ENCODE results near the gene RASAL1. TPM values are rescaled to one million over a fixed set of nuclear protein-coding genes. Genes with fewer than 3 reads are reported as not detected.

RASAL1 gene
- total RNA-seq, 1 experiment from 2014 or later = 8.1 TPM

DNA sequence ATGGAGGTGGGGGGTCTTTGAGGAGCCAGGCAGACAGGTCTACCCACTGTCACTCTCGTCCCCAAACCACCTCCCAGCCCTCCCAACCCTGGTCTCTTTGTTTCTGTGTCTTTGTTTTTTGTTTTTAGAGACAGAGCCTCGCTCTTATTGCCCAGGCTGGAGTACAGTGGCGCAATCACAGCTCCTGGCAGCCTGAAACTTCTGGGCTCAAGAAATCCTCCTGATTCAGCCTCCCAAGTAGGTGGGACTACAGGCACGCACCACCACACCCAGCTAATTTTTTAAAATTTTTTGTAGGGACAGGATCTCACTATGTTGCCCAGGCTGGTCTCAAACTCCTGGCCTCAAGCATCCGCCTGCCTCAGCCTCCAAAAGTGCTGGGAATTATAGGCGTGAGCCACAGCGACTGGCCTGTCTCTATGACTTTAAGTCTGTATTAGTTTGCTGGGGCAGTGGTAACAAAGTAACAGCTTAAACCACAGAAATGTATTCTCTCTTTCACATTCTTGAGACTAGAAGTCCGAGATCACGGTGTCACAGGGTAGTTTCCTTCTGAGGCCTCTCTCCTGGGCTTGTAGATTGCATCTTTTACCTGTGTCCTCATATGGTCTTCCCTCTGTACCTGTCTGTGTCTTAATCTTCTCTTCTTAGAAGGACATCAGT lies 52.9 kb downstream of the RASAL1 start:
- H3K9me3 Mint-ChIP-seq = no peaks in the 10 kb centered on the region
- no peak overlapping the region for H3K27ac Mint-ChIP-seq
- ATAC-seq = no peak
- no peak for DNase-seq (ENCODE audit: low spot score)
- peaks cover 20% of the 10 kb centered on the region for H3K27me3 Mint-ChIP-seq (ENCODE audit: low read depth)
- ChIA-PET POLR2A (no interaction called here), CTCF (interaction anchor here (0.8 kb wide), 1 partner anchor 10 kb away, joined by 3 read pairs; no protein-coding TSS in a partner anchor)
- TF ChIP-seq AR (CRISPR knock-in tag; IDR thresholded peaks at IDR 0.05) = no peak
- TF ChIP-seq FOXK1 (CRISPR knock-in tag; IDR thresholded peaks at IDR 0.05) = no peak
- no peak for TF ChIP-seq ZNF532 (CRISPR knock-in tag; IDR thresholded peaks at IDR 0.05; ENCODE audit: borderline replicate concordance)
- TF ChIP-seq ZNF219 (CRISPR knock-in tag; IDR thresholded peaks at IDR 0.05; ENCODE audit: borderline replicate concordance) = no peak
- no peak for TF ChIP-seq USF2 (CRISPR knock-in tag; IDR thresholded peaks at IDR 0.05)
- TF ChIP-seq SMAD4 (CRISPR knock-in tag; IDR thresholded peaks at IDR 0.05) = no peak
- TF ChIP-seq NR2C2 (CRISPR knock-in tag; IDR thresholded peaks at IDR 0.05) = no peak
- no peak for TF ChIP-seq ZNF396 (CRISPR knock-in tag; IDR thresholded peaks at IDR 0.05; ENCODE audit: borderline replicate concordance)
- no peak for TF ChIP-seq ZNF416 (CRISPR knock-in tag; IDR thresholded peaks at IDR 0.05)
- TF ChIP-seq TEAD4 (CRISPR knock-in tag; IDR thresholded peaks at IDR 0.05) = no peak
- TF ChIP-seq ATF6 (CRISPR knock-in tag; IDR thresholded peaks at IDR 0.05) = no peak
- no peak for TF ChIP-seq ZBTB21 (CRISPR knock-in tag; IDR thresholded peaks at IDR 0.05; ENCODE audit: borderline replicate concordance)
- no peak for TF ChIP-seq GABPB1 (CRISPR knock-in tag; IDR thresholded peaks at IDR 0.05)
- TF ChIP-seq, protein P1, sequence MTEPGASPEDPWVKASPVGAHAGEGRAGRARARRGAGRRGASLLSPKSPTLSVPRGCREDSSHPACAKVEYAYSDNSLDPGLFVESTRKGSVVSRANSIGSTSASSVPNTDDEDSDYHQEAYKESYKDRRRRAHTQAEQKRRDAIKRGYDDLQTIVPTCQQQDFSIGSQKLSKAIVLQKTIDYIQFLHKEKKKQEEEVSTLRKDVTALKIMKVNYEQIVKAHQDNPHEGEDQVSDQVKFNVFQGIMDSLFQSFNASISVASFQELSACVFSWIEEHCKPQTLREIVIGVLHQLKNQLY (CRISPR knock-in tag; IDR thresholded peaks at IDR 0.05) = no peak
- no peak for TF ChIP-seq SOX15 (CRISPR knock-in tag; IDR thresholded peaks at IDR 0.05)
- no peak for TF ChIP-seq AFF4 (CRISPR knock-in tag; IDR thresholded peaks at IDR 0.05; ENCODE audit: borderline replicate concordance)
- TF ChIP-seq RELA (CRISPR knock-in tag; IDR thresholded peaks at IDR 0.05; ENCODE audit: borderline replicate concordance) = no peak
- TF ChIP-seq ZNF317 (CRISPR knock-in tag; IDR thresholded peaks at IDR 0.05; ENCODE audit: borderline replicate concordance, low read depth) = no peak
- TF ChIP-seq CREM (CRISPR knock-in tag; IDR thresholded peaks at IDR 0.05) = no peak
- H3K4me3 Mint-ChIP-seq = no peak overlapping the region
- H3K36me3 Mint-ChIP-seq = no peaks in the 10 kb centered on the region
- H3K4me1 Mint-ChIP-seq = peaks cover 19% of the 10 kb centered on the region
